ENCODE data around the gene LIN7B. TPM values are rescaled to one million over a fixed set of nuclear protein-coding genes. Genes with fewer than 3 reads are reported as not detected.

LIN7B gene
- total and polyA plus RNA-seq, 9 of the 15 experiments (the other 6 are each of a cell fraction or from before 2014, with no cell fraction given): 0.89 to 15.7 (median 4.0) TPM

DNA sequence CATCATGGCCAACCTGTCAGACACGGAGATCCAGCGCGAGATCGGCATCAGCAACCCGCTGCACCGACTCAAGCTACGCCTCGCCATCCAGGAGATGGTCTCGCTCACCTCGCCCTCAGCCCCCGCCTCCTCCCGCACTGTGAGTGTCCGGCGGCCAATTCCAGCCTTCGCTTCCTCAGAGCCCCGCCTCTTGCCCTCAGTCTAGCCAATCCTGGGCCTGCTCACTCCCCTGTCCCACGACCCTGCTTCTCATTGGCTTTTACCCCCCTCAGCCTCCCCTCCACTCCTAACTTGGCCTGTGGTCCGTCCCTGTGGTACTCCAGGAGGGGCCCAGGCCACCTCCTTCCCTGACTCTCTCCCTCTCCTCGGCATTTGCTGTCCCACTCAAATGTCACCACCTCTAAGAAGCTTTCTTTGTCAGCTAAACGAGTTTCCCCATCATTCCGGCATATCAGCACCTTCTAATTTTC lies 28.7 kb downstream of the LIN7B start (continued):
- peak; percentile 61; the same call in 1 of the 2 replicates for TF ChIP-seq CTBP1 (IDR thresholded peaks at IDR 0.05; ENCODE audit: borderline replicate concordance)
- TF ChIP-seq L3MBTL2 (IDR thresholded peaks at IDR 0.05): peak; percentile 59; the same call in 1 of the 2 replicates
- TF ChIP-seq, protein P1, sequence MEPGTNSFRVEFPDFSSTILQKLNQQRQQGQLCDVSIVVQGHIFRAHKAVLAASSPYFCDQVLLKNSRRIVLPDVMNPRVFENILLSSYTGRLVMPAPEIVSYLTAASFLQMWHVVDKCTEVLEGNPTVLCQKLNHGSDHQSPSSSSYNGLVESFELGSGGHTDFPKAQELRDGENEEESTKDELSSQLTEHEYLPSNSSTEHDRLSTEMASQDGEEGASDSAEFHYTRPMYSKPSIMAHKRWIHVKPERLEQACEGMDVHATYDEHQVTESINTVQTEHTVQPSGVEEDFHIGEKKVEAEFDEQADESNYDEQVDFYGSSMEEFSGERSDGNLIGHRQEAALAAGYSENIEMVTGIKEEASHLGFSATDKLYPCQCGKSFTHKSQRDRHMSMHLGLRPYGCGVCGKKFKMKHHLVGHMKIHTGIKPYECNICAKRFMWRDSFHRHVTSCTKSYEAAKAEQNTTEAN (CRISPR knock-in tag; IDR thresholded peaks at IDR 0.05): no peak
- no peak for TF ChIP-seq ZNF174 (CRISPR knock-in tag; IDR thresholded peaks at IDR 0.05)
- TF ChIP-seq, protein P2, sequence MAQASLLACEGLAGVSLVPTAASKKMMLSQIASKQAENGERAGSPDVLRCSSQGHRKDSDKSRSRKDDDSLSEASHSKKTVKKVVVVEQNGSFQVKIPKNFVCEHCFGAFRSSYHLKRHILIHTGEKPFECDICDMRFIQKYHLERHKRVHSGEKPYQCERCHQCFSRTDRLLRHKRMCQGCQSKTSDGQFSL (CRISPR knock-in tag; IDR thresholded peaks at IDR 0.05): no peak
- TF ChIP-seq, protein P2 (tag; IDR thresholded peaks at IDR 0.05): no peak
- TF ChIP-seq MEIS2 (IDR thresholded peaks at IDR 0.05; ENCODE audit: partially characterized antibody): no peak
- TF ChIP-seq, protein P3, sequence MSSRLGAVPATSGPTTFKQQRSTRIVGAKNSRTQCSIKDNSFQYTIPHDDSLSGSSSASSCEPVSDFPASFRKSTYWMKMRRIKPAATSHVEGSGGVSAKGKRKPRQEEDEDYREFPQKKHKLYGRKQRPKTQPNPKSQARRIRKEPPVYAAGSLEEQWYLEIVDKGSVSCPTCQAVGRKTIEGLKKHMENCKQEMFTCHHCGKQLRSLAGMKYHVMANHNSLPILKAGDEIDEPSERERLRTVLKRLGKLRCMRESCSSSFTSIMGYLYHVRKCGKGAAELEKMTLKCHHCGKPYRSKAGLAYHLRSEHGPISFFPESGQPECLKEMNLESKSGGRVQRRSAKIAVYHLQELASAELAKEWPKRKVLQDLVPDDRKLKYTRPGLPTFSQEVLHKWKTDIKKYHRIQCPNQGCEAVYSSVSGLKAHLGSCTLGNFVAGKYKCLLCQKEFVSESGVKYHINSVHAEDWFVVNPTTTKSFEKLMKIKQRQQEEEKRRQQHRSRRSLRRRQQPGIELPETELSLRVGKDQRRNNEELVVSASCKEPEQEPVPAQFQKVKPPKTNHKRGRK (tag; IDR thresholded peaks at IDR 0.05): no peak
- TF ChIP-seq GTF2F1 (IDR thresholded peaks at IDR 0.05; ENCODE audit: low read depth, low read length): no peak
- TF ChIP-seq, protein P4, sequence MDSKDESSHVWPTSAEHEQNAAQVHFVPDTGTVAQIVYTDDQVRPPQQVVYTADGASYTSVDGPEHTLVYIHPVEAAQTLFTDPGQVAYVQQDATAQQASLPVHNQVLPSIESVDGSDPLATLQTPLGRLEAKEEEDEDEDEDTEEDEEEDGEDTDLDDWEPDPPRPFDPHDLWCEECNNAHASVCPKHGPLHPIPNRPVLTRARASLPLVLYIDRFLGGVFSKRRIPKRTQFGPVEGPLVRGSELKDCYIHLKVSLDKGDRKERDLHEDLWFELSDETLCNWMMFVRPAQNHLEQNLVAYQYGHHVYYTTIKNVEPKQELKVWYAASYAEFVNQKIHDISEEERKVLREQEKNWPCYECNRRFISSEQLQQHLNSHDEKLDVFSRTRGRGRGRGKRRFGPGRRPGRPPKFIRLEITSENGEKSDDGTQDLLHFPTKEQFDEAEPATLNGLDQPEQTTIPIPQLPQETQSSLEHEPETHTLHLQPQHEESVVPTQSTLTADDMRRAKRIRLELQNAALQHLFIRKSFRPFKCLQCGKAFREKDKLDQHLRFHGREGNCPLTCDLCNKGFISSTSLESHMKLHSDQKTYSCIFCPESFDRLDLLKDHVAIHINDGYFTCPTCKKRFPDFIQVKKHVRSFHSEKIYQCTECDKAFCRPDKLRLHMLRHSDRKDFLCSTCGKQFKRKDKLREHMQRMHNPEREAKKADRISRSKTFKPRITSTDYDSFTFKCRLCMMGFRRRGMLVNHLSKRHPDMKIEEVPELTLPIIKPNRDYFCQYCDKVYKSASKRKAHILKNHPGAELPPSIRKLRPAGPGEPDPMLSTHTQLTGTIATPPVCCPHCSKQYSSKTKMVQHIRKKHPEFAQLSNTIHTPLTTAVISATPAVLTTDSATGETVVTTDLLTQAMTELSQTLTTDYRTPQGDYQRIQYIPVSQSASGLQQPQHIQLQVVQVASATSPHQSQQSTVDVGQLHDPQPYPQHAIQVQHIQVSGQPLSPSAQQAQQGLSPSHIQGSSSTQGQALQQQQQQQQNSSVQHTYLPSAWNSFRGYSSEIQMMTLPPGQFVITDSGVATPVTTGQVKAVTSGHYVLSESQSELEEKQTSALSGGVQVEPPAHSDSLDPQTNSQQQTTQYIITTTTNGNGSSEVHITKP (IDR thresholded peaks at IDR 0.05; ENCODE audit: partially characterized antibody): peak; percentile 88
- no peak for TF ChIP-seq ATF1 (CRISPR knock-in tag; IDR thresholded peaks at IDR 0.05)
- peak; percentile 34; the same call in 1 of the 2 replicates for TF ChIP-seq ATF1 (tag; IDR thresholded peaks at IDR 0.05)
- TF ChIP-seq POLR2AphosphoS2 (IDR thresholded peaks at IDR 0.05; ENCODE audit: low read length): no peak
- TF ChIP-seq, protein P5, sequence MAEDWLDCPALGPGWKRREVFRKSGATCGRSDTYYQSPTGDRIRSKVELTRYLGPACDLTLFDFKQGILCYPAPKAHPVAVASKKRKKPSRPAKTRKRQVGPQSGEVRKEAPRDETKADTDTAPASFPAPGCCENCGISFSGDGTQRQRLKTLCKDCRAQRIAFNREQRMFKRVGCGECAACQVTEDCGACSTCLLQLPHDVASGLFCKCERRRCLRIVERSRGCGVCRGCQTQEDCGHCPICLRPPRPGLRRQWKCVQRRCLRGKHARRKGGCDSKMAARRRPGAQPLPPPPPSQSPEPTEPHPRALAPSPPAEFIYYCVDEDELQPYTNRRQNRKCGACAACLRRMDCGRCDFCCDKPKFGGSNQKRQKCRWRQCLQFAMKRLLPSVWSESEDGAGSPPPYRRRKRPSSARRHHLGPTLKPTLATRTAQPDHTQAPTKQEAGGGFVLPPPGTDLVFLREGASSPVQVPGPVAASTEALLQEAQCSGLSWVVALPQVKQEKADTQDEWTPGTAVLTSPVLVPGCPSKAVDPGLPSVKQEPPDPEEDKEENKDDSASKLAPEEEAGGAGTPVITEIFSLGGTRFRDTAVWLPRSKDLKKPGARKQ (CRISPR knock-in tag; IDR thresholded peaks at IDR 0.05): no peak
- no peak for TF ChIP-seq KLF6 (CRISPR knock-in tag; IDR thresholded peaks at IDR 0.05; ENCODE audit: borderline replicate concordance)
- TF ChIP-seq, protein P6, sequence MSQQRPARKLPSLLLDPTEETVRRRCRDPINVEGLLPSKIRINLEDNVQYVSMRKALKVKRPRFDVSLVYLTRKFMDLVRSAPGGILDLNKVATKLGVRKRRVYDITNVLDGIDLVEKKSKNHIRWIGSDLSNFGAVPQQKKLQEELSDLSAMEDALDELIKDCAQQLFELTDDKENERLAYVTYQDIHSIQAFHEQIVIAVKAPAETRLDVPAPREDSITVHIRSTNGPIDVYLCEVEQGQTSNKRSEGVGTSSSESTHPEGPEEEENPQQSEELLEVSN (IDR thresholded peaks at IDR 0.05; ENCODE audit: borderline replicate concordance in 1 of 2, extremely low read depth in 1 of 2, insufficient read depth in 1 of 2, insufficient read length in 1 of 2, low read depth in 1 of 2, low read length in 1 of 2, poor library complexity in 1 of 2, severe bottlenecking in 1 of 2): peak; percentile 19 to 42
- no peak for TF ChIP-seq NUFIP1 (IDR thresholded peaks at IDR 0.05; ENCODE audit: partially characterized antibody)
- peak; percentile 52 for TF ChIP-seq POLR2A (conservative IDR thresholded peaks at IDR 0.05)
